Esophagus muscularis mucosa (tissue), 3 donors: ENCODE measurements around the gene ZSCAN2.

ENCODE experiments used
- POLR2A ChIP-seq: fragments of 450-650 bp; IDR thresholded peaks from one replicate; pipeline ENCODE4 v1.6.1; 2017; ENCODE audit warnings: antibody characterized with exemption, moderate library complexity, mild to moderate bottlenecking, low read depth
- TF ChIP-seq, protein P1 (sequence below), 3 experiments: fragments of 200-600 bp in 2 of 3; fragments of 450-650 bp in 1 of 3; sonication (generic) in 2 of 3; IDR thresholded peaks; one replicate each; pipeline ENCODE4 v1.5.1; 2017 to 2019; ENCODE audit warnings: antibody characterized with exemption in 3 of 3, mild to moderate bottlenecking in 2 of 3, moderate library complexity in 1 of 3

GRCh38 chr15:84616235-84616634 is 15.4 kb downstream of the ZSCAN2 start:
- no peak for TF ChIP-seq POLR2A
- TF ChIP-seq, protein P1, sequence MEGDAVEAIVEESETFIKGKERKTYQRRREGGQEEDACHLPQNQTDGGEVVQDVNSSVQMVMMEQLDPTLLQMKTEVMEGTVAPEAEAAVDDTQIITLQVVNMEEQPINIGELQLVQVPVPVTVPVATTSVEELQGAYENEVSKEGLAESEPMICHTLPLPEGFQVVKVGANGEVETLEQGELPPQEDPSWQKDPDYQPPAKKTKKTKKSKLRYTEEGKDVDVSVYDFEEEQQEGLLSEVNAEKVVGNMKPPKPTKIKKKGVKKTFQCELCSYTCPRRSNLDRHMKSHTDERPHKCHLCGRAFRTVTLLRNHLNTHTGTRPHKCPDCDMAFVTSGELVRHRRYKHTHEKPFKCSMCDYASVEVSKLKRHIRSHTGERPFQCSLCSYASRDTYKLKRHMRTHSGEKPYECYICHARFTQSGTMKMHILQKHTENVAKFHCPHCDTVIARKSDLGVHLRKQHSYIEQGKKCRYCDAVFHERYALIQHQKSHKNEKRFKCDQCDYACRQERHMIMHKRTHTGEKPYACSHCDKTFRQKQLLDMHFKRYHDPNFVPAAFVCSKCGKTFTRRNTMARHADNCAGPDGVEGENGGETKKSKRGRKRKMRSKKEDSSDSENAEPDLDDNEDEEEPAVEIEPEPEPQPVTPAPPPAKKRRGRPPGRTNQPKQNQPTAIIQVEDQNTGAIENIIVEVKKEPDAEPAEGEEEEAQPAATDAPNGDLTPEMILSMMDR (IDR thresholded peaks at IDR 0.05), result no peak
